Parathyroid adenoma (tissue), 2 donors: ENCODE measurements around the gene OCIAD2.

Experiments
- H2AFZ ChIP-seq: fragments of 300-600 bp; sonication (generic); one replicate; pipeline ENCODE4 v1.7.0; 2017; ENCODE audit warnings: antibody characterized with exemption, mild to moderate bottlenecking
- H3K27ac ChIP-seq: fragments of 300-600 bp; sonication (generic); one replicate; pipeline ENCODE4 v1.7.0; 2017
- H3K27me3 ChIP-seq: fragments of 300-600 bp; sonication (generic); one replicate; pipeline ENCODE4 v1.7.0; 2017; ENCODE audit warnings: low read length; ENCODE audit not compliant: control insufficient read depth, insufficient read depth
- H3K36me3 ChIP-seq: fragments of 300-600 bp; sonication (generic); one replicate; pipeline ENCODE4 v1.7.0; 2017; ENCODE audit warnings: low read length; ENCODE audit not compliant: control insufficient read depth, insufficient read depth
- H3K4me1 ChIP-seq: fragments of 300-600 bp; sonication (generic); one replicate; pipeline ENCODE4 v1.7.0; 2017; ENCODE audit warnings: control low read depth
- H3K4me2 ChIP-seq: fragments of 300-600 bp; sonication (generic); one replicate; pipeline ENCODE4 v1.7.0; 2017; ENCODE audit warnings: low read length
- H3K4me3 ChIP-seq: fragments of 300-600 bp; sonication (generic); one replicate; pipeline ENCODE4 v1.7.0; 2017; ENCODE audit warnings: low read depth, low read length
- H3K79me2 ChIP-seq: fragments of 300-600 bp; sonication (generic); one replicate; pipeline ENCODE4 v1.7.0; 2017; ENCODE audit warnings: control low read depth
- H3K9ac ChIP-seq: fragments of 300-600 bp; sonication (generic); one replicate; pipeline ENCODE4 v1.7.0; 2017; ENCODE audit warnings: mild to moderate bottlenecking
- H3K9me3 ChIP-seq: fragments of 300-600 bp; sonication (generic); one replicate; pipeline ENCODE4 v1.7.0; 2017; ENCODE audit warnings: low read length; ENCODE audit not compliant: control insufficient read depth
- TF ChIP-seq, protein P1 (sequence below): fragments of 300-600 bp; sonication (generic); IDR thresholded peaks from one replicate; pipeline ENCODE4 v1.7.0; 2017; ENCODE audit warnings: antibody characterized with exemption, mild to moderate bottlenecking
- donor health status: primary hyperparathyroidism.

Gene OCIAD2

DNA sequence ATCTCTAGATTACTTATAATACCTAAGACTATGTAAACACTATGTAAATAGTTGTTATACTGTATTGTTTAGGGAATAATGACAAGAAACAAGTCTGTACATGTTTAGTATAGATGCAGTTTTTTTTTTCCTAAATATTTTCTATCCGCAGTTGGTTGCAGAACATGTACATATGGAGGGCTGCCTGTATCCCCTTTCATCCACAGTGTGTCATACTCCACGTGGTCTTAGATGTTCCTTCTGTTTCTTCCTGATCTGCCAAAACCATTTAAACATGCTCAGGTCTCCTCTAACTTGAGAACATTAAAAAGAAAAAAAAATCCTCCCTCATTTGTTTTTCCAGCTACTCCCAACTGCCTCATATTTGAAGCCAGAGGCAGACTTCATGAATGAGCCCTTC is 61.7 kb downstream of the OCIAD2 start:
- H3K4me2 ChIP-seq: no peak overlapping the region
- H3K27ac ChIP-seq: no peak overlapping the region
- H3K9me3 ChIP-seq: no peaks in the 10 kb centered on the region
- H3K9ac ChIP-seq: no peak overlapping the region
- no peak overlapping the region for H3K4me3 ChIP-seq
- peaks cover 3% of the 10 kb centered on the region for H3K79me2 ChIP-seq
- no peaks in the 10 kb centered on the region for H3K36me3 ChIP-seq
- H3K4me1 ChIP-seq: no peaks in the 10 kb centered on the region
- TF ChIP-seq, protein P1, sequence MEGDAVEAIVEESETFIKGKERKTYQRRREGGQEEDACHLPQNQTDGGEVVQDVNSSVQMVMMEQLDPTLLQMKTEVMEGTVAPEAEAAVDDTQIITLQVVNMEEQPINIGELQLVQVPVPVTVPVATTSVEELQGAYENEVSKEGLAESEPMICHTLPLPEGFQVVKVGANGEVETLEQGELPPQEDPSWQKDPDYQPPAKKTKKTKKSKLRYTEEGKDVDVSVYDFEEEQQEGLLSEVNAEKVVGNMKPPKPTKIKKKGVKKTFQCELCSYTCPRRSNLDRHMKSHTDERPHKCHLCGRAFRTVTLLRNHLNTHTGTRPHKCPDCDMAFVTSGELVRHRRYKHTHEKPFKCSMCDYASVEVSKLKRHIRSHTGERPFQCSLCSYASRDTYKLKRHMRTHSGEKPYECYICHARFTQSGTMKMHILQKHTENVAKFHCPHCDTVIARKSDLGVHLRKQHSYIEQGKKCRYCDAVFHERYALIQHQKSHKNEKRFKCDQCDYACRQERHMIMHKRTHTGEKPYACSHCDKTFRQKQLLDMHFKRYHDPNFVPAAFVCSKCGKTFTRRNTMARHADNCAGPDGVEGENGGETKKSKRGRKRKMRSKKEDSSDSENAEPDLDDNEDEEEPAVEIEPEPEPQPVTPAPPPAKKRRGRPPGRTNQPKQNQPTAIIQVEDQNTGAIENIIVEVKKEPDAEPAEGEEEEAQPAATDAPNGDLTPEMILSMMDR: no peak
- H2AFZ ChIP-seq: no peak overlapping the region
- no peaks in the 10 kb centered on the region for H3K27me3 ChIP-seq

DNA sequence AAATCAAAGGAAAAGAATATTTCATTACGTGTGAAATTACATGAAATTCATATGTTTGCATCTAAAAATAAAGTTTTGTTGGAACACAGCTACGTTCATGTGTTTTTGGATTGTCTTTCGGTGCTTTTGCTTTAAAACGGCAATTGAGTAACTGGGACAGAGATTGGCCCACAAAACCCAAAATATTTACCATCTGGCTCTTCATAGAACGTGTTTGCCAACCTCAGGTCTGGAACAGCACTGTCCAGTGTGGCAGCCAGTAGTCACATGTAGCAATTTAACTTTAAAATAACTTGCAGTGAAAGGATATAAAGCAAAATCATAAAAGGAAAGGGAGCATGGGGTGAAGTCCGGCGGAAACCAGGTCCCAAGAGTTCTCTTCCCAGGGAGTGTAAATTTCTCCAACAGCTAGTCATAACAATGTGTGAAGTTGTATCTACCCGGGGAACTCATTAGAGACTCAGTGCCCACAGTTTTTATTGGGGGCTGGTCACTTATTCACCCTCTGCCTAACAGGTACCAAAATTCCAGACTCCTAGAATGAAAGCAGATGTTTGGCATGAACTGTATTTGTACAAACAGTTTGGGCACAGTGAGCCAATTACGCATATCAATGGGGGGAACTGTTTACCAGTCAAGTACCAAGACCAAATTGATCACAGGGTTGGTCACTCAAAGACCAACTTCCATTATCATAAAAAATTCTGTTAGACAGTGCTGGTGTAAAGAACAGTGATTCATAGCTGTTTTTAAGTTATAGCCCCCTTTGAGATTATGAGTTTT is 65.3 kb downstream of the OCIAD2 start:
- no peak overlapping the region for H3K9ac ChIP-seq
- no peaks in the 10 kb centered on the region for H3K9me3 ChIP-seq
- no peaks in the 10 kb centered on the region for H3K36me3 ChIP-seq

DNA sequence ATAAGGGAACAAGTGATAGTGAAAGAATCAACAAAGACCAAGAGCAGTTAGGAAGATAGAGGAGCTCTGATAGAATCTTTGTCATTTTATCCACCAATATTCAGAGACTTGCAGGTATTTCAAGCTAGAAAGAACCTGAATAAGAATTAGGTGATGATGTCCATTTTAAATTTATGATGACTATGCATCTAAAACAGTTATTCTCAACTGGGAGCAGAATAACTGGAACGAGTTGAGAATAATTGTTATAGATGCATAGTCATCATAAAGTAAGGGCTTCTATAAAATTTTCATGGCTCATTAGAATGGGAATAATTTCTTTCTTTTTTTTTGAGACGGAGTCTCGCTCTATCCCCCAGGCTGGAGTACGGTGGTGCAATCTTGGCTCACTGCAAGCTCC is 69.9 kb downstream of the OCIAD2 start:
- no peak overlapping the region for H2AFZ ChIP-seq
- no peaks in the 10 kb centered on the region for H3K27me3 ChIP-seq
- no peaks in the 10 kb centered on the region for H3K36me3 ChIP-seq
- H3K27ac ChIP-seq: no peak overlapping the region
- H3K4me3 ChIP-seq: no peak overlapping the region
- no peaks in the 10 kb centered on the region for H3K4me1 ChIP-seq
- no peak overlapping the region for H3K4me2 ChIP-seq
- H3K79me2 ChIP-seq: peaks cover 23% of the 10 kb centered on the region
- H3K9ac ChIP-seq: no peak overlapping the region
- no peaks in the 10 kb centered on the region for H3K9me3 ChIP-seq
- TF ChIP-seq, protein P1: no peak

More for the DNA sequence above, 65.3 kb downstream of the OCIAD2 start:
- Histone ChIP-seq H3K79me2 (peaks cover 3% of the 10 kb centered on the region), H3K4me2 (no peak overlapping the region), H2AFZ (no peak overlapping the region), H3K4me3 (no peak overlapping the region), H3K4me1 (no peaks in the 10 kb centered on the region), H3K27ac (no peak overlapping the region), H3K27me3 (no peaks in the 10 kb centered on the region)
- TF ChIP-seq, protein P1: no peak
